Fibroblast of pulmonary artery (primary cell): Measurements from ENCODE around the gene TXNDC15.
"Not testable (repeated sequence)": the region's sequence is repeated elsewhere in the genome, so short reads cannot be mapped to it uniquely, and the experiment has no call there.

Experiments used
- DNase-seq: peaks from one replicate; pipeline ENCODE4 v3.0.0-alpha.2; 2010; ENCODE audit warnings: low read depth
- H3K4me3 ChIP-seq: replicated peaks from 2 replicates; pipeline ENCODE4 v1.5.1; 2011; ENCODE audit warnings: low read depth, mild to moderate bottlenecking, control low read depth, low read length, moderate library complexity
- TF ChIP-seq, protein P1 (sequence below): IDR thresholded peaks from 2 replicates; pipeline ENCODE4 v1.5.1; 2011; ENCODE audit warnings: mild to moderate bottlenecking, control low read depth, low read length, inconsistent platforms; ENCODE audit errors: missing control alignments

The TXNDC15 gene

DNA sequence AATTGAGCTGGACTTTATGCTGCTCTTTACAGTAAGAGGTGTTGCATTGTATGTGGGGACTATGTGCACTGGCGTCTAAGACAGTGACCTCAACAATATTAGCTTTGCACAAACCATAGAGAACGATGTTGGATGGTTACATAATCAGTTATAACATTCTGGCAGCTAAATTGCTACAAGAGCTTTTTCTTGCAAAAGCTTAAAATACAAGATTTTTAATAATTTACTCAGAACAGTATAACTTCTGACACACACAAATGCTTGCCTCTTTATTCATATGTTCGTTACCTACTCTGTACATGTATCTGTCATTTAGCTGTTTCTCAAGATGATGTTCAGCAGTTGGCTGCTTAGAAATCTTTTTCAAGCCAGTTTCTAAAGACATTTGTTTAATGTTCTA lies 16.8 kb upstream of the TXNDC15 start:
- no peak for DNase-seq
- H3K4me3 ChIP-seq = no peak overlapping the region
- TF ChIP-seq, protein P1, sequence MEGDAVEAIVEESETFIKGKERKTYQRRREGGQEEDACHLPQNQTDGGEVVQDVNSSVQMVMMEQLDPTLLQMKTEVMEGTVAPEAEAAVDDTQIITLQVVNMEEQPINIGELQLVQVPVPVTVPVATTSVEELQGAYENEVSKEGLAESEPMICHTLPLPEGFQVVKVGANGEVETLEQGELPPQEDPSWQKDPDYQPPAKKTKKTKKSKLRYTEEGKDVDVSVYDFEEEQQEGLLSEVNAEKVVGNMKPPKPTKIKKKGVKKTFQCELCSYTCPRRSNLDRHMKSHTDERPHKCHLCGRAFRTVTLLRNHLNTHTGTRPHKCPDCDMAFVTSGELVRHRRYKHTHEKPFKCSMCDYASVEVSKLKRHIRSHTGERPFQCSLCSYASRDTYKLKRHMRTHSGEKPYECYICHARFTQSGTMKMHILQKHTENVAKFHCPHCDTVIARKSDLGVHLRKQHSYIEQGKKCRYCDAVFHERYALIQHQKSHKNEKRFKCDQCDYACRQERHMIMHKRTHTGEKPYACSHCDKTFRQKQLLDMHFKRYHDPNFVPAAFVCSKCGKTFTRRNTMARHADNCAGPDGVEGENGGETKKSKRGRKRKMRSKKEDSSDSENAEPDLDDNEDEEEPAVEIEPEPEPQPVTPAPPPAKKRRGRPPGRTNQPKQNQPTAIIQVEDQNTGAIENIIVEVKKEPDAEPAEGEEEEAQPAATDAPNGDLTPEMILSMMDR = no peak

DNA sequence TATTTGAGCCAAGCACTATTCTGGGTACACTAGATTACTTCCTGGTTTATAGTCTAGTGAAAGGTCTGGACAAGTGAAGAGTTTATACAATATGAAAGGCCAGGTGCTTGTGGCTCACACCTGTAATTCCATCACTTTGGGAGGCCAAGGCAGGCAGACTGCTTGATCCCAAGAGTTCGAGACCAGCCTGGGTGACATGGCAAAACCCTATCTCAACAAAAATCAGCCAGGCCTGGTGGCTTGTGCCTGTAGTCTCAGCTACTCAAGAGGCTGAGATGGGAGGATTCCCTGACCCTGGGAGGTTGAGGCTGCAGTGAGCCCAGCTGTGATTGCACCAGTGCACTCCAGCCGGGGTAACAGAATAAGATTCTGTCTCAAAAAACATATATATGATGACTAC lies 9.5 kb upstream of the TXNDC15 start:
- no peak overlapping the region for H3K4me3 ChIP-seq
- TF ChIP-seq, protein P1 = no peak

DNA sequence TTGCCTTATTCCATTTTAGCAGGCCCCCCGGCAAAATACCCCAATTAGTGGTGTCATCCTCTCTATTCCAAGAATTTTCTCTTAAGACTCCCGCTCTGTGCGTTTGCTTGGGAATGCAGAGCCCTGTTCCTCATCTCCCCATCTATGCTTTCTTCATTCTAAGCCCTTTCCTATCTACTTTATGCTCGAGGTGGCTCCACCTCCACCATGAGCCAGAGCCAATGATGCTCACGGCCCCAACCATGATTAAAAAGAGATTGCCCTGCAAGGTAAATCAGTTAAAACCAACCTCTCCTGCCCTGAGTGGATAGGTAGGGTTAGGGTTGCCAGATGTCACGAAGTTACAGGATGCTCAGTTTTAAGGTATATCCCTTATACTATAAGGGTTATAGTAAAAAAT lies 677 bp upstream of the TXNDC15 start:
- TF ChIP-seq, protein P1 = no peak

More for the DNA sequence above, 9.5 kb upstream of the TXNDC15 start:
- DNase-seq = no peak

DNA sequence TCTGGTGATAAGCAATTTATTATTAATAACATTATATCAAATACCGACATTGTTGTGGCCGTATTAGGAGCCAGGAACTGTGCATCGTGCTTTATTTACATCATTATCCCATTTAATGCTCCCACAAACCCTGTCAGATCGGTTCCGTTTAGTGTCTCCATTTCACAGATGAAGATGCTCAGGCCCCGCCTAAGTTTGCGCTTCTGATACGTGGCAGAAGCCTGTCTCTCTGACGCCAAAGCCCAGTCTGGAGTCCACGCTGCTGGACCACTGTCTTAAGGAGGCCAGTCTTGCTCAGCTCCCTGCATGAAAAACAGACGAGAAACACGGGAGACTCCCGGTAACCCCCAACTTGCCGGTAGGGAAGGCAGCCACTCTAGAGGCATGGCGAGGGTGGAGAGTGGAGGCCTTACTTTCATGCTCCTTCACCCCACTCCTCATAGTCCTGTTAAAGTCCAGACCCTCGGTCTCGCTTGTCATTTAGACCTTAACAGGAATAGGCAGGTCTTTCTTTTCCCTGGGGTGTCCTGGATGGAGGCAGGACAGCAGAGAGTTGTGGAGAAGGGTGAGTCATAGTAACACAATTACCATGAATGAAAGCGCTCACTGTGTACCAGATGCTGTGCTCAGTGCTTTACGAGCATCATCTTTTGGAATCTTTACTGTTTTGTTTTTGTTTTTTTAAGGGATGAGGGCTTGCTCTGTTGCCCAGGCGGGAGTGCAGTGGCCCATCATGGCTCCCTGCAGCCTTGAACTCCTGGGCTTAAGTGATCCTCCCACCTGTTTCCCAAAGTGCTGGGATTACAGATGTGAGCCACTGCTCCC lies 872 bp downstream of the TXNDC15 start:
- TF ChIP-seq, protein P1 = no peak
- H3K4me3 ChIP-seq = peak overlapping the region; percentile 84
- peak; percentile 84 for DNase-seq

More for the DNA sequence above, 677 bp upstream of the TXNDC15 start:
- peak overlapping the region; percentile 84 for H3K4me3 ChIP-seq
- DNase-seq = no peak

DNA sequence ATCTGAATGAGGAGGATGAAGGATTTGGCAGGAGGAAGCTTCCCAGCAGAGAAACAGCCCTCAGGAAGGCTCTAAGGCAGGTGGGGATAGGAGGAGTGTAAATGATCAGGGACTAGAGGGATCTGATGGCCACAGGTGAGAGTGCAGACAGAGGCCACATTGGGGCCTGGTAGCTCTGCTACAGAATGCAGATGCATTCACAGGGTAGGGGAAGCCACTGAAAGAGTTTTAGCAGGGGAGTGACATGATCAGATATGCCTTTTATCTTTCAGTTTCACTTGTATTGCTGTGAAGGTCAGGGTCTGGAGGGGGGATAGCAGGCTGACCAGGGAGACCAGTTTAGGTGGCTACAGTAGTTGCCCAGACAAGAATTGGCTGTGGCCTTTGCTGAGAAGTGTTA lies 3.0 kb downstream of the TXNDC15 start:
- no peak overlapping the region for H3K4me3 ChIP-seq
- TF ChIP-seq, protein P1 = no peak
- DNase-seq = no peak

DNA sequence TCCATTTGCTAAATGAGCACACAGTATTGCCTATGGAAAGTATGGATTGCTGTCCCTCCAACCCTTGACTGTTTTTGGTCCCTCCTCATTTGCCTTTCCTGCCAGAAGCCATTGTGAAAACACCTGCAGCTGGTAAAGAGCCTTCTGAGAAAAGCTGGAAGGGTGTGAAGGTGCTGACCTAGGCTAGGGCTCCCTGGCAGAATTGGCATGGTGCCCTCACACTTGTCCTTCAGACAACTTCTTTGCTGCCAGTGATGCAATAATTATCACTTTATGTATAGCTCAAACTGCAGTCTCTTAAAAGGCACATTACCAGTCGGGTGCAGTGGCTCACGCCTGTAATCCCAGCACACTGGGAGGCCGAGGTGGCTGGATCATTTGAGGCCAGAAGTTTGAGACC lies 4.2 kb downstream of the TXNDC15 start:
- H3K4me3 ChIP-seq = no peak overlapping the region
- DNase-seq = no peak
- TF ChIP-seq, protein P1 = no peak

DNA sequence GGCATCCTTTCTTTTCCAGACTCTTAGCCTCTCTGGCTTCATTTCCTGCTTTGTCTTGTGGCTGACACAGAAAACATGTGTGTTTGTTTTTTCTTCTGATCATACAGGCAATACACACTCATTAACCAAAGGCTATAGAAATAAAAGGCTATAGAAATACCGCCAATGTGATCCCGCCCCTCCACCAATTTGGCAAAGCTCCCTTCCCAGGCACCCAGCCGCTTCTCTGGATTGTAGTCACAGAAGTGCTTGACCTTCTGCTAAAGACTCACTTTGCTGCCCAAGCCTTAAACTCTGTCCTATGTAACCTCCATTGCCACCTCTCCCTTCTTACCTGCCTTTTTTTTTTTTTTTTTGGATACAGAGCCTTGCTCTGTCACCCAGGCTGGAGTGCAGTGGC lies 5.3 kb downstream of the TXNDC15 start:
- DNase-seq = no peak
- TF ChIP-seq, protein P1 = no peak
- no peak overlapping the region for H3K4me3 ChIP-seq

DNA sequence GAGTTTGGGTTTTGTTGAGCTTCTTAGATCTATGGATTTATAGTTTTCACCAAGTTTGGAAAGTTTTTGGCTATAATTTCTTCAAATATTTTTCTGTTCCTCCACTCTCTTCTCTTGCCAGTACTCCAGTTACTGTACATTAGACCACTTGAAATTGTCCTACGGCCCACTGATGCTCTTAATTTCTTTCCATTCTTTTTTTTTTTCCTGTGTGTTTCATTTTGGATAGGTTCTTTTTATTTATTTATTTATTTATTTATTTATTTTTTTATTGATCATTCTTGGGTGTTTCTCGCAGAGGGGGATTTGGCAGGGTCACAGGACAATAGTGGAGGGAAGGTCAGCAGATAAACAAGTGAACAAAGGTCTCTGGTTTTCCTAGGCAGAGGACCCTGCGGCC lies 6.8 kb downstream of the TXNDC15 start:
- not testable (repeated sequence) for H3K4me3 ChIP-seq, DNase-seq

DNA sequence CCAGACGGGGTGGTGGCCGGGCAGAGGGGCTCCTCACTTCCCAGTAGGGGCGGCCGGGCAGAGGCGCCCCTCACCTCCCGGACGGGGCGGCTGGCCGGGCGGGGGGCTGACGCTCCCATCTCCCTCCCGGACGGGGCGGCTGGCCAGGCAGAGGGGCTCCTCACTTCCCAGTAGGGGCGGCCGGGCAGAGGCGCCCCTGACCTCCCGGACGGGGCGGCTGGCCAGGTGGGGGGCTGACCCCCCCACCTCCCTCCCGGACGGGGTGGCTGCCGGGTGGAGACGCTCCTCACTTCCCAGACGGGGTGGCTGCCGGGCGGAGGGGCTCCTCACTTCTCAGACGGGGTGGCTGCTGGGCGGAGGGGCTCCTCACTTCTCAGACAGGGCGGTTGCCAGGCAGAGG lies 7.5 kb downstream of the TXNDC15 start:
- DNase-seq, H3K4me3 ChIP-seq: not testable (repeated sequence)
